Subcutaneous adipose tissue (tissue), 4 donors: ENCODE data around the gene RPRML. TPM values are rescaled to one million over a fixed set of nuclear protein-coding genes. Genes with fewer than 3 reads are reported as not detected.

ENCODE experiments used
- CTCF ChIP-seq: fragments of 450-650 bp; IDR thresholded peaks from one replicate; pipeline ENCODE4 v1.5.1; 2016; ENCODE audit warnings: low read depth, mild to moderate bottlenecking, control low read depth, antibody characterized with exemption, moderate library complexity
- total RNA-seq, 4 donors: library from RNA; depleted of rRNA; stranded (reverse); fragments of >200 nt; gene quantifications; one replicate each; pipeline ENCODE4 v1.1.0, GENCODE V29; 2016

RPRML gene
- total RNA-seq, 4 donors from 2014 or later = 0.66 to 0.75 TPM; not detected in 2

- TF ChIP-seq CTCF = no peak
Observed at GRCh38 chr17:46958041-46958591, 20.9 kb downstream of the RPRML start.

- no peak for TF ChIP-seq CTCF
Observed at GRCh38 chr17:46952115-46952514, 26.9 kb downstream of the RPRML start.

- no peak for TF ChIP-seq CTCF
Observed at GRCh38 chr17:46951706-46952105, 27.3 kb downstream of the RPRML start.

- no peak for TF ChIP-seq CTCF
Observed at GRCh38 chr17:46950997-46951621, 27.9 kb downstream of the RPRML start.

- no peak for TF ChIP-seq CTCF
Observed at GRCh38 chr17:46950342-46950996, 28.6 kb downstream of the RPRML start.

GRCh38 chr17:46949291-46950174 is 29.5 kb downstream of the RPRML start:
- no peak for TF ChIP-seq CTCF

- TF ChIP-seq CTCF = no peak
Observed at GRCh38 chr17:46948544-46948943, 30.5 kb downstream of the RPRML start.
